IPS-NIHi7 (cell line): ENCODE data around the gene WDR59.
"Not testable (repeated sequence)": the region's sequence is repeated elsewhere in the genome, so short reads cannot be mapped to it uniquely, and the experiment has no call there.

Experiments used
- DNase-seq: peaks from one replicate; pipeline ENCODE4 v3.0.0; 2012; ENCODE audit warnings: mixed read lengths; ENCODE audit errors: extremely low spot score

WDR59 gene

GRCh38 chr16:74973304-74973703 lies 11.6 kb downstream of the WDR59 start:
- no peak for DNase-seq

- no peak for DNase-seq
These were observed 30.2 kb downstream of the WDR59 start for GRCh38 chr16:74954763-74955162.

- DNase-seq = no peak
These were observed 33.2 kb downstream of the WDR59 start for GRCh38 chr16:74951681-74952080.

- no peak for DNase-seq
These were observed 33.7 kb downstream of the WDR59 start for GRCh38 chr16:74951206-74951605.

GRCh38 chr16:74950511-74950910 lies 34.4 kb downstream of the WDR59 start:
- DNase-seq = no peak

GRCh38 chr16:74949309-74949708 lies 35.6 kb downstream of the WDR59 start:
- no peak for DNase-seq

- DNase-seq = no peak
These were observed 40.5 kb downstream of the WDR59 start for GRCh38 chr16:74944466-74944865.

GRCh38 chr16:74942977-74943918 lies 41.7 kb downstream of the WDR59 start:
- no peak for DNase-seq

- DNase-seq = no peak
These were observed 42.4 kb downstream of the WDR59 start for GRCh38 chr16:74942566-74942965.

- DNase-seq = no peak
These were observed 45.2 kb downstream of the WDR59 start for GRCh38 chr16:74939688-74940087.

- no peak for DNase-seq
These were observed 47.9 kb downstream of the WDR59 start for GRCh38 chr16:74936902-74937560.

GRCh38 chr16:74931445-74931844 lies 53.5 kb downstream of the WDR59 start:
- DNase-seq = no peak

GRCh38 chr16:74929636-74930035 lies 55.3 kb downstream of the WDR59 start:
- DNase-seq = no peak

- no peak for DNase-seq
These were observed 58.1 kb downstream of the WDR59 start for GRCh38 chr16:74926805-74927204.

- no peak for DNase-seq
These were observed 61.0 kb downstream of the WDR59 start for GRCh38 chr16:74923766-74924460.

GRCh38 chr16:74922150-74923138 lies 62.5 kb downstream of the WDR59 start:
- DNase-seq = no peak

GRCh38 chr16:74921051-74921450 lies 63.9 kb downstream of the WDR59 start:
- no peak for DNase-seq

GRCh38 chr16:74909665-74910064 lies 75.3 kb downstream of the WDR59 start:
- DNase-seq = no peak

GRCh38 chr16:74908759-74909158 lies 76.2 kb downstream of the WDR59 start:
- DNase-seq = not testable (repeated sequence)

GRCh38 chr16:74903901-74904678 lies 80.8 kb downstream of the WDR59 start:
- no peak for DNase-seq
